IgD-negative memory B cell (primary cell): ENCODE data around the gene TTC9. TPM values are rescaled to one million over a fixed set of nuclear protein-coding genes. Genes with fewer than 3 reads are reported as not detected.

Experiments
- H3K27ac Mint-ChIP-seq, 3 donors: one replicate each; pipeline ENCODE4 v1.8.0; 2020 to 2022; ENCODE audit warnings: mild to moderate bottlenecking in 3 of 3, mixed read lengths in 3 of 3, moderate library complexity in 1 of 3
- H3K27me3 Mint-ChIP-seq: one replicate; pipeline ENCODE4 v1.8.0; 2021; ENCODE audit warnings: mixed read lengths
- H3K36me3 Mint-ChIP-seq: one replicate; pipeline ENCODE4 v1.8.0; 2020; ENCODE audit warnings: mild to moderate bottlenecking, mixed read lengths
- H3K4me1 Mint-ChIP-seq, 3 donors: one replicate each; pipeline ENCODE4 v1.8.0; 2020 to 2022; ENCODE audit warnings: mixed read lengths in 3 of 3, mild to moderate bottlenecking in 1 of 3
- H3K4me3 Mint-ChIP-seq, 4 donors: one replicate each; pipeline ENCODE4 v1.8.0; 2020 to 2022; ENCODE audit warnings: mild to moderate bottlenecking in 4 of 4, mixed read lengths in 4 of 4, moderate library complexity in 3 of 4
- H3K9me3 Mint-ChIP-seq, 3 donors: one replicate each; pipeline ENCODE4 v1.8.0; 2020 to 2021; ENCODE audit warnings: mixed read lengths in 3 of 3, mild to moderate bottlenecking in 1 of 3
- polyA plus RNA-seq: library from polyadenylated mRNA; unstranded; fragments of 300-500 nt; fragmentation: Illumina TruSeq; gene quantifications from one replicate; pipeline ENCODE4 v1.2.3, GENCODE V29; 2021

TTC9 gene
- polyA plus RNA-seq, 1 donor from 2014 or later = 9.2 TPM

- Mint-ChIP-seq H3K27ac (no peak overlapping the region), H3K27me3 (no peaks in the 10 kb centered on the region), H3K9me3 (no peaks in the 10 kb centered on the region), H3K4me1 (peaks cover 15 to 19% (median 16%) of the 10 kb centered on the region in 3 donors), H3K4me3 (no peak overlapping the region), H3K36me3 (peaks cover 1% of the 10 kb centered on the region)
Observed at GRCh38 chr14:70708717-70709570, 67.2 kb downstream of the TTC9 start.

DNA sequence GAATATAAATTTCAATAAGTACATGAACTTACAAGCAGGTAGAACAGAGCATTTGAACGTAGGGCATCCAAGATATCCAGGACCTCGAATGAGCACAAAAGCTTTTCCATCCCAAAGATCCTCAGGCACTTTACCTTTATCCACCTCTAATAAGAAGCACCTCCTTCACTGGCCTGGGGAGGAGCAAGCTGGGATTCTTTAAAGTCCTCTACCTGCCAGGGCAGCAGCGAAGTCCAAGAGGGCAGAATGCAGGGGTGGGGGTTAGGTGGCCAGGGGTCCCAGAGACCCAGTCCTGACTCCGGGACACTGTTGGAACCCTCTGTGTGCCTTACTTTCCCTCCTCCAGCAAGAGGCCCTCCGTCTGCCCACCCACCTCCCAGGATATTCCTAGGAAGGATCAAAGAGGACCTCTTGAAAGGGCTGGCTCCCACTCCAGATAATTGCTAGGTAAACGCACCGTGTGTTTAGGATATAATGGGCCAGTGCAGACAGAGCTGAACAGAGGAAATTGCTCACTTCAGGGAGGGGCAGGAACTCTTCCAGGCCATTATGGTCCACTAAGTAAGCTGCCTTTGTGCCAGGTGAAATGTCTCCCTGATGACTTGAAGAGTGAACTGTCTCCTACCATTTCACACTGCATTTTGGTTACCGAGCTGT lies 68.1 kb downstream of the TTC9 start:
- Mint-ChIP-seq H3K4me1 (peaks cover 16 to 22% (median 17%) of the 10 kb centered on the region in 3 donors), H3K36me3 (peaks cover 1% of the 10 kb centered on the region), H3K27me3 (no peaks in the 10 kb centered on the region), H3K4me3 (no peak overlapping the region), H3K9me3 (no peaks in the 10 kb centered on the region), H3K27ac (no peak overlapping the region)

GRCh38 chr14:70711451-70711850 lies 69.7 kb downstream of the TTC9 start:
- Mint-ChIP-seq H3K27ac (peak overlapping the region in 2 of 3 donors; percentile 6 to 28), H3K36me3 (peaks cover 4% of the 10 kb centered on the region), H3K27me3 (no peaks in the 10 kb centered on the region), H3K4me3 (no peak overlapping the region), H3K9me3 (no peaks in the 10 kb centered on the region), H3K4me1 (peaks cover 16 to 19% (median 17%) of the 10 kb centered on the region in 3 donors)

GRCh38 chr14:70713096-70713495 lies 71.4 kb downstream of the TTC9 start:
- Mint-ChIP-seq H3K27me3 (no peaks in the 10 kb centered on the region), H3K27ac (no peak overlapping the region), H3K9me3 (no peaks in the 10 kb centered on the region), H3K36me3 (peaks cover 4% of the 10 kb centered on the region), H3K4me3 (no peak overlapping the region), H3K4me1 (peaks cover 16 to 19% (median 17%) of the 10 kb centered on the region in 3 donors)

GRCh38 chr14:70713511-70713916 lies 71.8 kb downstream of the TTC9 start:
- Mint-ChIP-seq H3K27ac (no peak overlapping the region), H3K27me3 (no peaks in the 10 kb centered on the region), H3K36me3 (peaks cover 4% of the 10 kb centered on the region), H3K9me3 (no peaks in the 10 kb centered on the region), H3K4me1 (peaks cover 16 to 19% (median 17%) of the 10 kb centered on the region in 3 donors), H3K4me3 (no peak overlapping the region)

- no peaks in the 10 kb centered on the region for H3K27me3 Mint-ChIP-seq
Observed at GRCh38 chr14:70714055-70714550, 72.4 kb downstream of the TTC9 start.

GRCh38 chr14:70716483-70716882 lies 74.8 kb downstream of the TTC9 start:
- H3K4me3 Mint-ChIP-seq = no peak overlapping the region
- H3K9me3 Mint-ChIP-seq = no peaks in the 10 kb centered on the region
- peaks cover 6 to 8% (median 7%) of the 10 kb centered on the region in 3 donors for H3K4me1 Mint-ChIP-seq
- peaks cover 4% of the 10 kb centered on the region for H3K36me3 Mint-ChIP-seq
- no peaks in the 10 kb centered on the region for H3K27me3 Mint-ChIP-seq
- no peak overlapping the region for H3K27ac Mint-ChIP-seq

More at GRCh38 chr14:70714055-70714550, 72.4 kb downstream of the TTC9 start:
- Mint-ChIP-seq H3K9me3 (no peaks in the 10 kb centered on the region), H3K36me3 (peaks cover 4% of the 10 kb centered on the region), H3K4me3 (peak overlapping the region in 1 of 4 donors; percentile 37), H3K4me1 (peaks cover 16 to 17% (median 16%) of the 10 kb centered on the region in 3 donors), H3K27ac (peak overlapping the region in 1 of 3 donors; percentile 21)

DNA sequence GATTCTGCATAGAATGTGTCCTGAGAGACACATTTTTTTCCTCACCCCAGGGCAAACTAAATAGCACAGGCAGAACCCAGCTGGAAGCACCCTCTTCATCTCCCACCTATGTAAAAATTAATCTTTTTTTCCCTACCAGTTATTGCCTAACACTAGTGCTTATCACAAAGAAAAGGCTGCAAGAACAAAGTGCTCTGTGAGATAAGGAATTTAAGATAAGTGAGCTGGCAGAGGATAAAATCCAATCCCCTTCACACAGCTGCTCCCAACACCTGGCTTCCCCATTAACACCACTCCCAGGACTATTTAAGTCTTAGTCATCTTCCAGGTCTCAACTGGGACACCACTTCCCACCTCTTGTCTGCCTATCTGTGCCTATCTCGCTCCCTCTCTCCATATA lies 75.2 kb downstream of the TTC9 start:
- H3K36me3 Mint-ChIP-seq = peaks cover 4% of the 10 kb centered on the region
- no peak overlapping the region for H3K4me3 Mint-ChIP-seq
- peaks cover 5 to 6% (median 5%) of the 10 kb centered on the region in 3 donors for H3K4me1 Mint-ChIP-seq
- no peaks in the 10 kb centered on the region for H3K9me3 Mint-ChIP-seq
- H3K27me3 Mint-ChIP-seq = no peaks in the 10 kb centered on the region
- H3K27ac Mint-ChIP-seq = no peak overlapping the region

- Mint-ChIP-seq H3K36me3 (peaks cover 4% of the 10 kb centered on the region), H3K27ac (peak overlapping the region in 1 of 3 donors; percentile 74), H3K4me3 (no peak overlapping the region), H3K9me3 (no peaks in the 10 kb centered on the region), H3K27me3 (no peaks in the 10 kb centered on the region), H3K4me1 (peaks cover 2 to 6% (median 3%) of the 10 kb centered on the region in 3 donors)
Observed at GRCh38 chr14:70718383-70719118, 76.8 kb downstream of the TTC9 start.

GRCh38 chr14:70721542-70721941 lies 79.8 kb downstream of the TTC9 start:
- Mint-ChIP-seq H3K4me1 (peaks cover 2 to 8% (median 4%) of the 10 kb centered on the region in 3 donors), H3K27ac (no peak overlapping the region), H3K9me3 (no peaks in the 10 kb centered on the region), H3K36me3 (peaks cover 2% of the 10 kb centered on the region), H3K27me3 (no peaks in the 10 kb centered on the region), H3K4me3 (no peak overlapping the region)

- H3K4me1 Mint-ChIP-seq = peaks cover 9 to 15% (median 12%) of the 10 kb centered on the region in 3 donors
- H3K36me3 Mint-ChIP-seq = peaks cover 2% of the 10 kb centered on the region
- H3K9me3 Mint-ChIP-seq = no peaks in the 10 kb centered on the region
- no peak overlapping the region for H3K27ac Mint-ChIP-seq
- no peak overlapping the region for H3K4me3 Mint-ChIP-seq
- H3K27me3 Mint-ChIP-seq = no peaks in the 10 kb centered on the region
Observed at GRCh38 chr14:70722418-70722817, 80.7 kb downstream of the TTC9 start.

DNA sequence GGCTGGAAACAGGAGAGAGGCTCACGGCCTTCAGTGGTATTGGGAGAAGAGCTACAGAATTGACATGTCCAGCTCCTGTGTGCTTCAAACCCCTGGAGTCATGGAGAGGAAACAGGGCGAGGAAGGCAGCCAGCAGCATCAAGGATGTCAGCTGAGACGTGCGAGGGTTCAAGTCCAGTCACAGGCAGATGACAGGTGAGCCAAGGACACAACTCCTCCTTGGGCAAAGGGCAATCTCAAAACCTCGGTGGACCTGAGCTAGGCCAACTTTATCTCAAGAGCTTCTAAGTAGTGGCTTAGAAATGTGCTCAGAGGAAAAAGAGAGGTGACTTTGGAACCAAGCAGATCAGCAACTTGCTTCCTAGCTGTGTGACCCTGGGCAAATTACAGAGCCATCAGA lies 81.6 kb downstream of the TTC9 start:
- no peak overlapping the region for H3K27ac Mint-ChIP-seq
- H3K36me3 Mint-ChIP-seq = no peaks in the 10 kb centered on the region
- H3K27me3 Mint-ChIP-seq = no peaks in the 10 kb centered on the region
- H3K4me3 Mint-ChIP-seq = no peak overlapping the region
- no peaks in the 10 kb centered on the region for H3K9me3 Mint-ChIP-seq
- H3K4me1 Mint-ChIP-seq = peaks cover 9 to 19% (median 14%) of the 10 kb centered on the region in 3 donors

- no peak overlapping the region for H3K4me3 Mint-ChIP-seq
- no peaks in the 10 kb centered on the region for H3K27me3 Mint-ChIP-seq
- no peak overlapping the region for H3K27ac Mint-ChIP-seq
- peaks cover under 1% of the 10 kb centered on the region for H3K36me3 Mint-ChIP-seq
- peaks cover 9 to 19% (median 14%) of the 10 kb centered on the region in 3 donors for H3K4me1 Mint-ChIP-seq
- no peaks in the 10 kb centered on the region for H3K9me3 Mint-ChIP-seq
Observed at GRCh38 chr14:70724110-70724509, 82.4 kb downstream of the TTC9 start.

GRCh38 chr14:70724944-70725343 lies 83.2 kb downstream of the TTC9 start:
- Mint-ChIP-seq H3K9me3 (no peaks in the 10 kb centered on the region), H3K27ac (no peak overlapping the region), H3K27me3 (no peaks in the 10 kb centered on the region), H3K4me3 (no peak overlapping the region), H3K36me3 (peaks cover 1% of the 10 kb centered on the region), H3K4me1 (peaks cover 9 to 19% (median 14%) of the 10 kb centered on the region in 3 donors)
